CD14-positive monocyte (primary cell): ENCODE results near the gene ITPA. TPM values are rescaled to one million over a fixed set of nuclear protein-coding genes. Genes with fewer than 3 reads are reported as not detected.

ENCODE experiments used
- DNase-seq, 3 donors: peaks; one replicate each; pipeline ENCODE4 v3.0.0-alpha.2; 2011 to 2022
- H2AFZ ChIP-seq: 2 replicates; pipeline ENCODE4 v1.6.0; 2012; ENCODE audit warnings: mild to moderate bottlenecking, low read depth, low read length, inconsistent platforms; ENCODE audit not compliant: insufficient read depth, poor library complexity, severe bottlenecking
- H3K27ac ChIP-seq, 2 donors: 1 replicate in 1 of 2; 2 replicates in 1 of 2; pipeline ENCODE4 v1.5.1; 2012 to 2013; ENCODE audit warnings: low read length in 2 of 2, control low read depth in 1 of 2, inconsistent platforms in 1 of 2, low read depth in 1 of 2, mild to moderate bottlenecking in 1 of 2
- H3K27me3 ChIP-seq, 2 donors: one replicate each; pipeline versions ENCODE4 v1.6.0 to v1.6.1; 2011 to 2013; ENCODE audit warnings: low read length in 2 of 2; ENCODE audit not compliant: control insufficient read depth in 2 of 2, insufficient read depth in 2 of 2
- H3K36me3 ChIP-seq, 2 donors: replicated peaks in 1 of 2; 1 replicate in 1 of 2; 2 replicates in 1 of 2; pipeline versions ENCODE4 v1.5.1 to v1.6.1; 2012 to 2013; ENCODE audit warnings: low read length in 2 of 2, control low read depth in 1 of 2, inconsistent platforms in 1 of 2, mild to moderate bottlenecking in 1 of 2; ENCODE audit not compliant: insufficient read depth in 2 of 2, control insufficient read depth in 1 of 2
- H3K4me1 ChIP-seq, 2 donors: 1 replicate in 1 of 2; 2 replicates in 1 of 2; pipeline versions ENCODE4 v1.5.1 to v1.6.1; 2012 to 2013; ENCODE audit warnings: low read length in 2 of 2, control low read depth in 1 of 2, inconsistent platforms in 1 of 2, mild to moderate bottlenecking in 1 of 2, moderate library complexity in 1 of 2; ENCODE audit not compliant: insufficient read depth in 2 of 2, control insufficient read depth in 1 of 2
- H3K4me2 ChIP-seq: replicated peaks from 2 replicates; pipeline ENCODE3; 2012; ENCODE audit warnings: low read length, moderate library complexity, mild to moderate bottlenecking; ENCODE audit not compliant: poor library complexity, severe bottlenecking; ENCODE audit errors: extremely low read depth
- H3K4me3 ChIP-seq, 3 experiments: fragments of 200-600 bp in 1 of 3; sonication (generic) in 1 of 3; replicated peaks in 1 of 3; 1 replicate in 2 of 3; 2 replicates in 1 of 3; pipeline ENCODE4 v1.5.1; 2011 to 2013; ENCODE audit warnings: low read length in 3 of 3, mild to moderate bottlenecking in 3 of 3, control low read depth in 2 of 3, low read depth in 2 of 3, inconsistent platforms in 1 of 3, moderate library complexity in 1 of 3
- H3K79me2 ChIP-seq: 2 replicates; pipeline ENCODE4 v1.6.0; 2012; ENCODE audit warnings: mild to moderate bottlenecking, control low read depth, inconsistent platforms, low read length, moderate library complexity; ENCODE audit not compliant: insufficient read depth
- H3K9ac ChIP-seq: 2 replicates; pipeline ENCODE4 v1.6.0; 2017; ENCODE audit warnings: low read length, mild to moderate bottlenecking; ENCODE audit not compliant: insufficient read depth, poor library complexity, severe bottlenecking
- H3K9me3 ChIP-seq, 2 donors: replicated peaks in 1 of 2; 1 replicate in 1 of 2; 2 replicates in 1 of 2; pipeline versions ENCODE4 v1.5.1 to v1.6.1; 2012 to 2013; ENCODE audit warnings: low read length in 2 of 2, control low read depth in 1 of 2; ENCODE audit not compliant: control insufficient read depth in 1 of 2, insufficient read depth in 1 of 2
- H4K20me1 ChIP-seq: 2 replicates; pipeline ENCODE4 v1.6.0; 2012; ENCODE audit warnings: mild to moderate bottlenecking, low read length, control low read depth, moderate library complexity; ENCODE audit not compliant: insufficient read depth
- H3K27ac Mint-ChIP-seq, 7 donors: one replicate each; pipeline ENCODE4 v1.8.0; 2020; ENCODE audit warnings: mild to moderate bottlenecking in 7 of 7, mixed read lengths in 7 of 7, moderate library complexity in 6 of 7, inconsistent platforms in 2 of 7
- H3K27me3 Mint-ChIP-seq, 3 donors: one replicate each; pipeline ENCODE4 v1.8.0; 2021 to 2022; ENCODE audit warnings: low read depth in 3 of 3, mild to moderate bottlenecking in 3 of 3, mixed read lengths in 3 of 3, moderate library complexity in 3 of 3, inconsistent platforms in 1 of 3
- H3K36me3 Mint-ChIP-seq, 2 donors: one replicate each; pipeline ENCODE4 v1.8.0; 2020; ENCODE audit warnings: mixed read lengths in 2 of 2, inconsistent platforms in 1 of 2, mild to moderate bottlenecking in 1 of 2
- H3K4me1 Mint-ChIP-seq: one replicate; pipeline ENCODE4 v1.8.0; 2020; ENCODE audit warnings: mild to moderate bottlenecking, mixed read lengths
- H3K4me3 Mint-ChIP-seq, 2 donors: one replicate each; pipeline ENCODE4 v1.8.0; 2020; ENCODE audit warnings: mild to moderate bottlenecking in 2 of 2, mixed read lengths in 2 of 2, moderate library complexity in 1 of 2
- H3K9me3 Mint-ChIP-seq, 7 donors: one replicate each; pipeline ENCODE4 v1.8.0; 2020 to 2022; ENCODE audit warnings: mixed read lengths in 7 of 7, mild to moderate bottlenecking in 6 of 7, moderate library complexity in 6 of 7, inconsistent platforms in 2 of 7
- CTCF ChIP-seq: fragments of 200-600 bp; IDR thresholded peaks from one replicate; pipeline ENCODE4 v1.8.0; 2022; ENCODE audit warnings: antibody characterized with exemption, mild to moderate bottlenecking
- WGBS: methylation state at CpG from one replicate; pipeline ENCODE4 v1.1.5; 2013; ENCODE audit warnings: missing lambda C conversion rate; ENCODE audit not compliant: insufficient coverage; 5-methylcytosine and 5-hydroxymethylcytosine counted together
- intact Hi-C, 2 donors: fragments of 100-400 bp; cut with micrococcal nuclease; formaldehyde crosslinking; loops; one replicate each; pipeline versions ENCODE4 v1.15.0 to v1.15.1; 2023
- polyA plus RNA-seq, 3 donors: library from polyadenylated mRNA; depleted of rRNA in 1 of 3; unstranded in 2 of 3; stranded (reverse) in 1 of 3; fragments of 300-500 nt in 2 of 3; fragments of >200 nt in 1 of 3; fragmentation: Illumina TruSeq in 2 of 3; gene quantifications; 1 replicate in 2 of 3; 2 replicates in 1 of 3; pipeline ENCODE4 v1.2.3, GENCODE V29; 2012 to 2021

Gene ITPA
- polyA plus RNA-seq, 3 donors = 39.5 to 62.8 (median 57.0) TPM

GRCh38 chr20:3172126-3172932, 37.0 kb upstream of the ITPA start:
- peaks cover 22% of the 10 kb centered on the region for H3K4me1 Mint-ChIP-seq
- Histone ChIP-seq H3K4me3 (peak overlapping the region in 1 of 3 experiments; percentile 87), H4K20me1 (no peaks in the 10 kb centered on the region), H3K9me3 (peaks cover 0 to 16% of the 10 kb centered on the region in 2 donors), H3K79me2 (no peaks in the 10 kb centered on the region), H3K36me3 (no peaks in the 10 kb centered on the region), H3K4me1 (peaks cover 15 to 20% of the 10 kb centered on the region in 2 donors), H3K4me2 (peak overlapping the region; percentile 98), H2AFZ (no peak overlapping the region), H3K9ac (no peak overlapping the region), H3K27me3 (peaks cover 40 to 75% of the 10 kb centered on the region in 2 donors), H3K27ac (no peak overlapping the region)
- H3K4me3 Mint-ChIP-seq = peak overlapping the region; percentile 73 to 84
- no peak for DNase-seq
- peak overlapping the region in 4 of 7 donors; percentile 3 to 70 (median 36) for H3K27ac Mint-ChIP-seq
- H3K9me3 Mint-ChIP-seq = peaks cover 0 to 19% (median 4%) of the 10 kb centered on the region in 7 donors
- no peak for TF ChIP-seq CTCF
- 18% methylated on average over 1 of the region's 5 CpGs for WGBS
- peaks cover 72 to 88% (median 80%) of the 10 kb centered on the region in 3 donors for H3K27me3 Mint-ChIP-seq
- H3K36me3 Mint-ChIP-seq = peaks cover 0 to 7% of the 10 kb centered on the region in 2 donors
- intact Hi-C loops = no loop called here

GRCh38 chr20:3172933-3173609, 36.2 kb upstream of the ITPA start, which contains the start of gene LZTS3:
LZTS3 (minus strand) TSS chr20:3173549; CDS start chr20:3167163, 6,386 bp downstream.
- H3K79me2 ChIP-seq = no peaks in the 10 kb centered on the region
- H3K27me3 ChIP-seq = peaks cover 38 to 68% of the 10 kb centered on the region in 2 donors
- peak; percentile 33 to 71 (median 60) for DNase-seq
- peak within 1 kb of the TSS; percentile 71 to 87 (median 76) for H3K4me3 ChIP-seq
- H3K4me3 Mint-ChIP-seq = peak within 1 kb of the TSS; percentile 86 to 94
- peaks cover 0 to 9% of the 10 kb centered on the region in 2 donors for H3K9me3 ChIP-seq
- peaks cover 69 to 81% (median 75%) of the 10 kb centered on the region in 3 donors for H3K27me3 Mint-ChIP-seq
- no peak within 1 kb of the TSS for H3K27ac ChIP-seq
- intact Hi-C loops = no loop called here
- H3K4me1 Mint-ChIP-seq = peaks cover 24% of the 10 kb centered on the region
- no peaks in the 10 kb centered on the region for H3K36me3 ChIP-seq
- peaks cover 15 to 20% of the 10 kb centered on the region in 2 donors for H3K4me1 ChIP-seq
- WGBS = 0% methylated on average over 51 of the region's 62 CpGs
- peak within 1 kb of the TSS; percentile 98 for H3K4me2 ChIP-seq
- H3K36me3 Mint-ChIP-seq = peaks cover 0 to 7% of the 10 kb centered on the region in 2 donors
- H4K20me1 ChIP-seq = no peaks in the 10 kb centered on the region
- peak within 1 kb of the TSS; percentile 62 for H3K9ac ChIP-seq
- peak within 1 kb of the TSS; percentile 85 for H2AFZ ChIP-seq
- TF ChIP-seq CTCF = no peak
- peaks cover 0 to 19% (median 4%) of the 10 kb centered on the region in 7 donors for H3K9me3 Mint-ChIP-seq
- peak within 1 kb of the TSS in 5 of 7 donors; percentile 3 to 76 (median 48) for H3K27ac Mint-ChIP-seq
